A549 (cell line): ENCODE results near the gene TUT4. TPM values are rescaled to one million over a fixed set of nuclear protein-coding genes. Genes with fewer than 3 reads are reported as not detected.

Source experiments
- ATAC-seq, 2 experiments: fragments of 200-7000 bp in 1 of 2; fragments of >200 bp in 1 of 2; cut with Nextera tagmentation in 1 of 2; cut with Tn5 transposase in 1 of 2; 3 replicates each; pipeline versions ENCODE4 v1.8.0 to v1.9.1; 2018 to 2020; ENCODE audit warnings: mild to moderate bottlenecking in 1 of 2, moderate library complexity in 1 of 2
- CTCF ChIA-PET: fragments of 300-600 bp; sonication (Branson Sonifier 250); formaldehyde crosslinking; extraction: SDS; loops from one replicate; lab custom pipeline; 2021; ENCODE audit warnings: antibody characterized with exemption, inconsistent platforms; lab: Yijun Ruan, JAX
- POLR2A ChIA-PET: fragments of 350-600 bp; formaldehyde crosslinking; extraction: SDS; loops from one replicate; lab custom pipeline; 2021; ENCODE audit warnings: antibody characterized with exemption, inconsistent platforms; lab: Yijun Ruan, JAX
- DNase-seq, 2 experiments: peaks; one replicate each; pipeline versions ENCODE4 v3.0.0 to v3.0.0-alpha.2; 2011 to 2016; ENCODE audit warnings: low read depth in 1 of 2, low spot score in 1 of 2
- FAIRE-seq: peaks from 2 replicates; lab custom pipeline; 2011; peaks lifted over from hg19 to GRCh38; lab: Jason Lieb, UNC
- H3K27ac ChIP-seq, 2 experiments: fragments of >200 bp; sonication (Bioruptor Twin); formaldehyde crosslinking; 3 replicates each; pipeline ENCODE4 v1.5.1; 2016 to 2017
- H3K4me1 ChIP-seq: fragments of >200 bp; sonication (Bioruptor Twin); formaldehyde crosslinking; 3 replicates; pipeline ENCODE4 v1.6.1; 2016
- H3K4me2 ChIP-seq: fragments of >200 bp; sonication (Bioruptor Twin); formaldehyde crosslinking; 3 replicates; pipeline ENCODE4 v1.6.1; 2016
- H3K4me3 ChIP-seq: fragments of >200 bp; sonication (Bioruptor Twin); formaldehyde crosslinking; 3 replicates; pipeline ENCODE4 v1.5.1; 2016
- H3K9me3 ChIP-seq: fragments of >200 bp; sonication (Bioruptor Twin); formaldehyde crosslinking; 3 replicates; pipeline ENCODE4 v1.6.1; 2016
- CEBPB ChIP-seq, 2 experiments: fragments of >200 bp in 1 of 2; sonication (Bioruptor Twin) in 1 of 2; formaldehyde crosslinking in 1 of 2; IDR thresholded peaks; 2 replicates each; pipeline ENCODE4 v1.6.1; 2012 to 2016
- EHF ChIP-seq: fragments of 250-450 bp; sonication (Bioruptor Pico); IDR thresholded peaks from 2 replicates; pipeline ENCODE4 v1.5.0; 2020; ENCODE audit warnings: mild to moderate bottlenecking
- EP300 ChIP-seq, 2 experiments: fragments of >200 bp; sonication (Bioruptor Twin); formaldehyde crosslinking; IDR thresholded peaks; 2 replicates in 1 of 2; 3 replicates in 1 of 2; pipeline ENCODE4 v1.6.1; 2016 to 2017
- ESRRA ChIP-seq: fragments of 150-350 bp; IDR thresholded peaks from 2 replicates; pipeline ENCODE4 v1.6.1; 2014; ENCODE audit warnings: mild to moderate bottlenecking, low read length, borderline replicate concordance
- FOXS1 ChIP-seq: fragments of 250-450 bp; sonication (Bioruptor Pico); IDR thresholded peaks from 2 replicates; pipeline ENCODE4 v1.5.0; 2020; ENCODE audit warnings: mild to moderate bottlenecking, moderate library complexity
- GATA3 ChIP-seq: IDR thresholded peaks from 2 replicates; pipeline ENCODE4 v1.6.1; 2012; ENCODE audit warnings: borderline replicate concordance
- HDAC2 ChIP-seq: fragments of 200-600 bp; sonication (generic); IDR thresholded peaks from 2 replicates; pipeline ENCODE4 v1.6.1; 2016
- HOXB13 ChIP-seq: fragments of 250-450 bp; sonication (Bioruptor Pico); IDR thresholded peaks from 2 replicates; pipeline ENCODE4 v1.5.0; 2020; ENCODE audit warnings: low read depth, mild to moderate bottlenecking, moderate library complexity
- JUN ChIP-seq, 2 experiments: fragments of >200 bp; sonication (Bioruptor Twin); formaldehyde crosslinking; IDR thresholded peaks; 2 replicates in 1 of 2; 3 replicates in 1 of 2; pipeline ENCODE4 v1.6.1; 2016 to 2017
- JUNB ChIP-seq: fragments of >200 bp; sonication (Bioruptor Twin); formaldehyde crosslinking; IDR thresholded peaks from 2 replicates; pipeline ENCODE4 v1.6.1; 2016
- KDM1A ChIP-seq: fragments of 200-600 bp; sonication (generic); IDR thresholded peaks from 2 replicates; pipeline ENCODE4 v1.6.1; 2016; ENCODE audit warnings: low read depth, mild to moderate bottlenecking
- KDM5A ChIP-seq: fragments of 200-600 bp; sonication (generic); IDR thresholded peaks from 2 replicates; pipeline ENCODE4 v1.6.1; 2016; ENCODE audit warnings: antibody characterized with exemption, mild to moderate bottlenecking
- MAFK ChIP-seq: fragments of 450-650 bp; IDR thresholded peaks from 2 replicates; pipeline ENCODE4 v1.6.1; 2014; ENCODE audit not compliant: partially characterized antibody
- NFE2L2 ChIP-seq: fragments of 150-350 bp; conservative IDR thresholded peaks from 2 replicates; pipeline ENCODE4 v1.6.1; 2014; ENCODE audit warnings: low read length
- NPAS2 ChIP-seq: fragments of 250-450 bp; sonication (Bioruptor Pico); IDR thresholded peaks from 2 replicates; pipeline ENCODE4 v1.8.0; 2022; ENCODE audit warnings: mild to moderate bottlenecking, moderate library complexity, borderline replicate concordance
- NR3C1 ChIP-seq: fragments of >200 bp; sonication (Bioruptor Twin); formaldehyde crosslinking; IDR thresholded peaks from 3 replicates; pipeline ENCODE4 v1.6.1; 2017
- PHF8 ChIP-seq: fragments of 200-600 bp; sonication (generic); IDR thresholded peaks from 2 replicates; pipeline ENCODE4 v1.6.1; 2016; ENCODE audit warnings: low read depth, mild to moderate bottlenecking, antibody characterized with exemption, moderate library complexity, borderline replicate concordance
- POLR2A ChIP-seq: IDR thresholded peaks from 2 replicates; pipeline ENCODE4 v1.6.1; 2012; ENCODE audit warnings: mild to moderate bottlenecking, low read length
- RAD21 ChIP-seq, 2 experiments: fragments of >200 bp in 1 of 2; sonication (Bioruptor Twin) in 1 of 2; formaldehyde crosslinking in 1 of 2; IDR thresholded peaks in 1 of 2; conservative IDR thresholded peaks in 1 of 2; 2 replicates in 1 of 2; 3 replicates in 1 of 2; pipeline ENCODE4 v1.6.1; 2012 to 2018; ENCODE audit warnings: inconsistent platforms in 1 of 2
- RARB ChIP-seq: fragments of 250-450 bp; sonication (Bioruptor Pico); IDR thresholded peaks from 2 replicates; pipeline ENCODE4 v1.8.0; 2021; ENCODE audit warnings: mild to moderate bottlenecking, moderate library complexity
- RFX5 ChIP-seq: fragments of 450-650 bp; IDR thresholded peaks from 2 replicates; pipeline ENCODE4 v1.7.1; 2014; ENCODE audit warnings: antibody characterized with exemption, mild to moderate bottlenecking, moderate library complexity
- SMC3 ChIP-seq: fragments of >200 bp; sonication (Bioruptor Twin); formaldehyde crosslinking; IDR thresholded peaks from 3 replicates; pipeline ENCODE4 v1.6.1; 2018; ENCODE audit warnings: inconsistent platforms
- TFCP2L1 ChIP-seq: fragments of 250-450 bp; sonication (Bioruptor Pico); IDR thresholded peaks from 2 replicates; pipeline ENCODE4 v1.5.0; 2021; ENCODE audit warnings: mild to moderate bottlenecking
- ZNF302 ChIP-seq: fragments of 250-450 bp; sonication (Bioruptor Pico); IDR thresholded peaks from 2 replicates; pipeline ENCODE4 v1.9.0; 2021; ENCODE audit warnings: inconsistent platforms, mild to moderate bottlenecking, moderate library complexity
- WGBS: methylation state at CpG from one replicate; pipeline ENCODE4 v1.1.6; 2017; ENCODE audit errors: missing lambda C conversion rate; 5-methylcytosine and 5-hydroxymethylcytosine counted together
- polyA plus RNA-seq, 4 experiments: library from polyadenylated mRNA; depleted of rRNA in 3 of 4; stranded (reverse); fragments of >200 nt; fragmentation: RNase III in 1 of 4; extraction: RNeasy Plus Mini Kit Qiagen cat#74134 plus additional on column Dnase treatment in 1 of 4; gene quantifications; 2 replicates in 3 of 4; 3 replicates in 1 of 4; pipeline ENCODE4 v1.2.3, GENCODE V29; 2011 to 2017
- TF ChIP-seq, protein P1 (sequence below): fragments of 150-350 bp; IDR thresholded peaks from 2 replicates; pipeline ENCODE4 v1.6.1; 2014; ENCODE audit warnings: low read depth, mild to moderate bottlenecking, low read length
- TF ChIP-seq, protein P2 (sequence below): fragments of 200-600 bp; sonication (generic); IDR thresholded peaks from 2 replicates; pipeline ENCODE4 v1.6.1; 2016; ENCODE audit warnings: antibody characterized with exemption, mild to moderate bottlenecking, moderate library complexity
- TF ChIP-seq, protein P3 (sequence below): IDR thresholded peaks from 2 replicates; pipeline ENCODE4 v1.6.1; 2012; ENCODE audit warnings: low read depth, borderline replicate concordance
- TF ChIP-seq, protein P4 (sequence below): fragments of 250-450 bp; sonication (Bioruptor Pico); IDR thresholded peaks from 2 replicates; pipeline ENCODE4 v1.5.0; 2020; ENCODE audit warnings: low read depth, mild to moderate bottlenecking, moderate library complexity
- TF ChIP-seq, protein P5 (sequence below): fragments of >200 bp; sonication (Bioruptor Twin); formaldehyde crosslinking; IDR thresholded peaks from 3 replicates; pipeline ENCODE4 v1.5.1; 2016

The TUT4 gene
- polyA plus RNA-seq, 2 of the 4 experiments (the other 2 are of a cell fraction), result 25.3 to 34.1 TPM

DNA sequence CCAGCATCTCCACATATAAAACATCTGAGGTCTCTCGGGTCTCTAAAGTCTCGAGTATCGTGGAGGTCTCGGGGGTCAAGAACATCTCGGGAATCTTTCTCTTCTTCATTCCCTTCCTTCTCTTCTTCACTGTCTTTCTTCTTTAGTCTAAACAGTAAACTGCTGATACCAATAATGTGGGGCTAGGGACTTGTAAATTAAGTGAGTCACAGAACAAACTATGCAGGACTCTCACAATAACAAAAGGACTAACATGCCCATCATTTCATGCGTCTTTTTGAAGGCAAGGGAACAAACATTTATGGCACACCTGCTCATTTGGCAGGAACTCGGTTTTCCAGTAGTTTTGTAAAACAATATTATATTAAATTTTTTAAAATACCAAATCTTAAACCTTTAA, 116.1 kb downstream of the TUT4 start:
- Histone ChIP-seq H3K9me3 (no peaks in the 10 kb centered on the region), H3K4me3 (no peak overlapping the region), H3K4me1 (no peaks in the 10 kb centered on the region), H3K4me2 (no peak overlapping the region), H3K27ac (no peak overlapping the region)
- POLR2A ChIA-PET, result no interaction called here
- FAIRE-seq (no peak), DNase-seq (no peak), ATAC-seq (no peak)
- TF ChIP-seq NFE2L2 (no peak), CEBPB (IDR thresholded peaks at IDR 0.05) (no peak), EP300 (IDR thresholded peaks at IDR 0.05) (no peak), MAFK (no peak), ESRRA (no peak), ZNF302 (CRISPR knock-in tag) (no peak), KDM1A (no peak), GATA3 (no peak), FOXS1 (no peak), JUNB (no peak), HOXB13 (CRISPR knock-in tag) (no peak)
- TF ChIP-seq, protein P1, sequence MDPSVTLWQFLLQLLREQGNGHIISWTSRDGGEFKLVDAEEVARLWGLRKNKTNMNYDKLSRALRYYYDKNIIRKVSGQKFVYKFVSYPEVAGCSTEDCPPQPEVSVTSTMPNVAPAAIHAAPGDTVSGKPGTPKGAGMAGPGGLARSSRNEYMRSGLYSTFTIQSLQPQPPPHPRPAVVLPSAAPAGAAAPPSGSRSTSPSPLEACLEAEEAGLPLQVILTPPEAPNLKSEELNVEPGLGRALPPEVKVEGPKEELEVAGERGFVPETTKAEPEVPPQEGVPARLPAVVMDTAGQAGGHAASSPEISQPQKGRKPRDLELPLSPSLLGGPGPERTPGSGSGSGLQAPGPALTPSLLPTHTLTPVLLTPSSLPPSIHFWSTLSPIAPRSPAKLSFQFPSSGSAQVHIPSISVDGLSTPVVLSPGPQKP, result no peak
- TF ChIP-seq, protein P2, sequence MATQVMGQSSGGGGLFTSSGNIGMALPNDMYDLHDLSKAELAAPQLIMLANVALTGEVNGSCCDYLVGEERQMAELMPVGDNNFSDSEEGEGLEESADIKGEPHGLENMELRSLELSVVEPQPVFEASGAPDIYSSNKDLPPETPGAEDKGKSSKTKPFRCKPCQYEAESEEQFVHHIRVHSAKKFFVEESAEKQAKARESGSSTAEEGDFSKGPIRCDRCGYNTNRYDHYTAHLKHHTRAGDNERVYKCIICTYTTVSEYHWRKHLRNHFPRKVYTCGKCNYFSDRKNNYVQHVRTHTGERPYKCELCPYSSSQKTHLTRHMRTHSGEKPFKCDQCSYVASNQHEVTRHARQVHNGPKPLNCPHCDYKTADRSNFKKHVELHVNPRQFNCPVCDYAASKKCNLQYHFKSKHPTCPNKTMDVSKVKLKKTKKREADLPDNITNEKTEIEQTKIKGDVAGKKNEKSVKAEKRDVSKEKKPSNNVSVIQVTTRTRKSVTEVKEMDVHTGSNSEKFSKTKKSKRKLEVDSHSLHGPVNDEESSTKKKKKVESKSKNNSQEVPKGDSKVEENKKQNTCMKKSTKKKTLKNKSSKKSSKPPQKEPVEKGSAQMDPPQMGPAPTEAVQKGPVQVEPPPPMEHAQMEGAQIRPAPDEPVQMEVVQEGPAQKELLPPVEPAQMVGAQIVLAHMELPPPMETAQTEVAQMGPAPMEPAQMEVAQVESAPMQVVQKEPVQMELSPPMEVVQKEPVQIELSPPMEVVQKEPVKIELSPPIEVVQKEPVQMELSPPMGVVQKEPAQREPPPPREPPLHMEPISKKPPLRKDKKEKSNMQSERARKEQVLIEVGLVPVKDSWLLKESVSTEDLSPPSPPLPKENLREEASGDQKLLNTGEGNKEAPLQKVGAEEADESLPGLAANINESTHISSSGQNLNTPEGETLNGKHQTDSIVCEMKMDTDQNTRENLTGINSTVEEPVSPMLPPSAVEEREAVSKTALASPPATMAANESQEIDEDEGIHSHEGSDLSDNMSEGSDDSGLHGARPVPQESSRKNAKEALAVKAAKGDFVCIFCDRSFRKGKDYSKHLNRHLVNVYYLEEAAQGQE, result no peak
- WGBS, result 78% methylated on average over 7 of the region's 7 CpGs
- CTCF ChIA-PET, result no interaction called here

DNA sequence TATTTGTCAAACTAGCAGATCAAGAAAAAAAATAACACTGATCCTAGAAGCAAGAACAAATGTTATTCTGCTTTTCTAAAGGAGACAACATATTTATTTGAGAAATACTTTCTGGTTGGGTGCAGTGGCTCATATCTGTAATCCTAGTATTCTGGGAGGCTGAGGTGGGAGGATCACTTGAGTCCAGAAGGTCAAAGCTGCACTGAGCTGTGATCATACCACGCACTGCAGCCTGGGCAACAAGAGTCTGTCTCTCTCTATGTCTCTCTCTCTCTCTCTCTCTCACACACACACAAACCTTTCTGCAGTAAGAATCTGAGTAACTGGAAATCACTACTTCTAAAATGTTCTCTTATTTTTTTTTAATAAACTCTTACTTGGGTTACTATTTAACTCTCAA, 117.2 kb downstream of the TUT4 start:
- 100% methylated on average over 1 of the region's 1 CpG for WGBS
- ATAC-seq (no peak), FAIRE-seq (no peak), DNase-seq (no peak)
- Histone ChIP-seq H3K4me2 (no peak overlapping the region), H3K4me3 (no peak overlapping the region), H3K27ac (no peak overlapping the region), H3K4me1 (no peaks in the 10 kb centered on the region), H3K9me3 (no peaks in the 10 kb centered on the region)
- POLR2A ChIA-PET, result no interaction called here
- CTCF ChIA-PET, result interaction anchor here (0.6 to 1.0 kb wide), 2 partner anchors 68 to 96 kb away, joined by 3 read pairs; no protein-coding TSS in a partner anchor
- no peak for TF ChIP-seq NPAS2 (CRISPR knock-in tag)

DNA sequence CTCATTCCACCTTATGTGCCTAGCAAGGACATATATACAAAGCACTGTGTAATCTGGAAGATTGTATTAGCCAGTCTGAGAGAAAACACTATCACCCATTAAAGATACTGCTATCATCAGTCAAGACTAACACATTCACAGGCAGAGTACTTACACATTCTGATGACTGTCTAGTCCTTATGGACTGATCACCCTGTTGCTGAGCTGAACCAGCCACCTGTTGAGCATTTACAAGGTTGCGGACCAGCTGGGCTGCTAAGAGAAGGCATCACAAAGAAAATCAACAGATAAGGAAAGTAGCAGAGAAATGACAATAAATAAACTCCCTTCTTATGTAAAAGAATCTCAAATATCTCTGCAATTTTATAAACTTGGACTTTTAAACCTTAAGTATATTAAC, 117.7 kb downstream of the TUT4 start:
- Histone ChIP-seq H3K27ac (no peak overlapping the region), H3K9me3 (no peaks in the 10 kb centered on the region), H3K4me1 (no peaks in the 10 kb centered on the region), H3K4me2 (no peak overlapping the region), H3K4me3 (no peak overlapping the region)
- WGBS, result 92% methylated on average over 1 of the region's 1 CpG
- FAIRE-seq, result no peak
- ChIA-PET POLR2A (no interaction called here), CTCF (interaction anchor here (0.6 to 1.0 kb wide), 2 partner anchors 67 to 97 kb away, joined by 3 read pairs; no protein-coding TSS in a partner anchor)
- ATAC-seq, result no peak
- DNase-seq, result no peak
- TF ChIP-seq, protein P3, sequence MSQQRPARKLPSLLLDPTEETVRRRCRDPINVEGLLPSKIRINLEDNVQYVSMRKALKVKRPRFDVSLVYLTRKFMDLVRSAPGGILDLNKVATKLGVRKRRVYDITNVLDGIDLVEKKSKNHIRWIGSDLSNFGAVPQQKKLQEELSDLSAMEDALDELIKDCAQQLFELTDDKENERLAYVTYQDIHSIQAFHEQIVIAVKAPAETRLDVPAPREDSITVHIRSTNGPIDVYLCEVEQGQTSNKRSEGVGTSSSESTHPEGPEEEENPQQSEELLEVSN, result no peak
- no peak for TF ChIP-seq MAFK
- no peak for TF ChIP-seq KDM5A
- TF ChIP-seq, protein P4, sequence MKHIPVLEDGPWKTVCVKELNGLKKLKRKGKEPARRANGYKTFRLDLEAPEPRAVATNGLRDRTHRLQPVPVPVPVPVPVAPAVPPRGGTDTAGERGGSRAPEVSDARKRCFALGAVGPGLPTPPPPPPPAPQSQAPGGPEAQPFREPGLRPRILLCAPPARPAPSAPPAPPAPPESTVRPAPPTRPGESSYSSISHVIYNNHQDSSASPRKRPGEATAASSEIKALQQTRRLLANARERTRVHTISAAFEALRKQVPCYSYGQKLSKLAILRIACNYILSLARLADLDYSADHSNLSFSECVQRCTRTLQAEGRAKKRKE (CRISPR knock-in tag), result no peak
- no peak for TF ChIP-seq ZNF302 (CRISPR knock-in tag)
- TF ChIP-seq HDAC2, result no peak
- TF ChIP-seq POLR2A, result no peak
- no peak for TF ChIP-seq SMC3
- TF ChIP-seq RFX5, result no peak
- TF ChIP-seq TFCP2L1 (CRISPR knock-in tag), result no peak
- TF ChIP-seq NR3C1, result no peak
- no peak for TF ChIP-seq FOXS1
- TF ChIP-seq EHF, result no peak
- TF ChIP-seq RARB (CRISPR knock-in tag), result no peak
- TF ChIP-seq, protein P5, sequence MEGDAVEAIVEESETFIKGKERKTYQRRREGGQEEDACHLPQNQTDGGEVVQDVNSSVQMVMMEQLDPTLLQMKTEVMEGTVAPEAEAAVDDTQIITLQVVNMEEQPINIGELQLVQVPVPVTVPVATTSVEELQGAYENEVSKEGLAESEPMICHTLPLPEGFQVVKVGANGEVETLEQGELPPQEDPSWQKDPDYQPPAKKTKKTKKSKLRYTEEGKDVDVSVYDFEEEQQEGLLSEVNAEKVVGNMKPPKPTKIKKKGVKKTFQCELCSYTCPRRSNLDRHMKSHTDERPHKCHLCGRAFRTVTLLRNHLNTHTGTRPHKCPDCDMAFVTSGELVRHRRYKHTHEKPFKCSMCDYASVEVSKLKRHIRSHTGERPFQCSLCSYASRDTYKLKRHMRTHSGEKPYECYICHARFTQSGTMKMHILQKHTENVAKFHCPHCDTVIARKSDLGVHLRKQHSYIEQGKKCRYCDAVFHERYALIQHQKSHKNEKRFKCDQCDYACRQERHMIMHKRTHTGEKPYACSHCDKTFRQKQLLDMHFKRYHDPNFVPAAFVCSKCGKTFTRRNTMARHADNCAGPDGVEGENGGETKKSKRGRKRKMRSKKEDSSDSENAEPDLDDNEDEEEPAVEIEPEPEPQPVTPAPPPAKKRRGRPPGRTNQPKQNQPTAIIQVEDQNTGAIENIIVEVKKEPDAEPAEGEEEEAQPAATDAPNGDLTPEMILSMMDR, result no peak
- no peak for TF ChIP-seq PHF8
- no peak for TF ChIP-seq JUN (IDR thresholded peaks at IDR 0.05)
- no peak for TF ChIP-seq KDM1A
- no peak for TF ChIP-seq RAD21 (conservative IDR thresholded peaks at IDR 0.05 in 1 of 2, IDR thresholded peaks at IDR 0.05 in 1 of 2)
- TF ChIP-seq GATA3, result no peak
